ENCODE measurements around the gene CEP43. TPM values are rescaled to one million over a fixed set of nuclear protein-coding genes. Genes with fewer than 3 reads are reported as not detected.
A peak's percentile ranks its signal among the peaks of the same experiment; 100 is the strongest.

CEP43 gene
- total and polyA plus RNA-seq, 12 donors = 7.5 to 15.0 (median 9.9) TPM

DNA sequence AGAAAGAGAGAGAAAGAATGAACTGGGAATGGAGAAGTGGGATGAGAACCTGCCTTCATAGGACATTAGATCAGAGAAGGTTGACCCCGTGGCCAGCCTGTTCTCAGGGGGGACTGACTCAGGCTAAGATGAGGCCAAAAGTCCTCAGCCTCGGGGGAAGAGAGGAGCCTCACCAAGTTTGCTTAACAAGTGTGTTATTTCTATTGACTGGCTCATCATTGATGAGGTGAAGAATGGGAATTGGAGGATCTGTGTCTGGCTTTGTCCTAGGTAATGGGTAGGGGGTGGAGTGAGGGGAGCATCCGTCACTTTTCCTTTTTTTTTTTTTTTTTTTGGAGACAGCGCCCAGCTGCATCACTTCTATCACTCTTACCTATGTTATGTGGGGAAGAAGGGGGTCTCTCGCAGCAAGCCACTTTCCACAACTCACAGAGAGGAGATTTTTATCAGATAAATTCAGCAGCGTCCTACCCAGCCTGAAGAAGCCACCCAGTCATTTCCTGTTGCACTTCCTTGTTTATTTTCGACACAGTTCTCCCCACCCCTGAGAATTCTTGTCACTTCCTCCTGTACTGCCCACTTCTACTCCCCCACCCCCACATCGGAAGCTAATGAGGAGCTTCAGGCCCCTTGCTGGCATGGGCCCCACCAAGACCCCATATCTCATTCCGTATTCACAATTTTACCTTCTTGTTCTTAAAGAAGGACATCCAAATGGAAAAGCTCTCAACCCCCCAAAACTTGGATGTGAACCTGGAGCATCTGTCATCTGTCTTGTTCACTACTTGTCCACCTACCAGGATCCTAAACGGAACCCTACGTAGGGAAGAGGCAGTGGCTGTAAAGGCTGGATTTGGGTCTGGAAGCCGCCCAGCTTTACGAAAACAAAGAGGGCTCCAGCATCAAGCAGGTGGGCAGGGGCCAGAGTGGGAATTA is 40.0 kb upstream of the CEP43 start:
- WGBS, 2 donors = 59 to 73% methylated on average over 13 of the region's 13 CpGs
- Histone ChIP-seq H3K4me1 (peaks cover 7 to 40% (median 20%) of the 10 kb centered on the region in 9 donors), H3K36me3 (no peaks in the 10 kb centered on the region), H3K27ac (peak overlapping the region in 7 of 10 donors; percentile 23 to 95 (median 49)), H3K27me3 (no peaks in the 10 kb centered on the region), H3K9me3 (no peaks in the 10 kb centered on the region), H3K4me3 (peak overlapping the region in 1 of 10 donors; percentile 27)
- DNase-seq = peak in 1 of 2 donors; percentile 54
- peak in 1 of 8 donors; percentile 39 for ATAC-seq
- intact Hi-C loops (cut with DNase I) = loop anchor here in 4 of 10 donors (5.0 to 10.0 kb wide), 2 partner anchors 38 to 174 kb away; partner anchors contain the start of gene CEP43 (in 3 of the 4)
- TF ChIP-seq, protein P1, sequence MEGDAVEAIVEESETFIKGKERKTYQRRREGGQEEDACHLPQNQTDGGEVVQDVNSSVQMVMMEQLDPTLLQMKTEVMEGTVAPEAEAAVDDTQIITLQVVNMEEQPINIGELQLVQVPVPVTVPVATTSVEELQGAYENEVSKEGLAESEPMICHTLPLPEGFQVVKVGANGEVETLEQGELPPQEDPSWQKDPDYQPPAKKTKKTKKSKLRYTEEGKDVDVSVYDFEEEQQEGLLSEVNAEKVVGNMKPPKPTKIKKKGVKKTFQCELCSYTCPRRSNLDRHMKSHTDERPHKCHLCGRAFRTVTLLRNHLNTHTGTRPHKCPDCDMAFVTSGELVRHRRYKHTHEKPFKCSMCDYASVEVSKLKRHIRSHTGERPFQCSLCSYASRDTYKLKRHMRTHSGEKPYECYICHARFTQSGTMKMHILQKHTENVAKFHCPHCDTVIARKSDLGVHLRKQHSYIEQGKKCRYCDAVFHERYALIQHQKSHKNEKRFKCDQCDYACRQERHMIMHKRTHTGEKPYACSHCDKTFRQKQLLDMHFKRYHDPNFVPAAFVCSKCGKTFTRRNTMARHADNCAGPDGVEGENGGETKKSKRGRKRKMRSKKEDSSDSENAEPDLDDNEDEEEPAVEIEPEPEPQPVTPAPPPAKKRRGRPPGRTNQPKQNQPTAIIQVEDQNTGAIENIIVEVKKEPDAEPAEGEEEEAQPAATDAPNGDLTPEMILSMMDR (IDR thresholded peaks at IDR 0.05) = no peak

DNA sequence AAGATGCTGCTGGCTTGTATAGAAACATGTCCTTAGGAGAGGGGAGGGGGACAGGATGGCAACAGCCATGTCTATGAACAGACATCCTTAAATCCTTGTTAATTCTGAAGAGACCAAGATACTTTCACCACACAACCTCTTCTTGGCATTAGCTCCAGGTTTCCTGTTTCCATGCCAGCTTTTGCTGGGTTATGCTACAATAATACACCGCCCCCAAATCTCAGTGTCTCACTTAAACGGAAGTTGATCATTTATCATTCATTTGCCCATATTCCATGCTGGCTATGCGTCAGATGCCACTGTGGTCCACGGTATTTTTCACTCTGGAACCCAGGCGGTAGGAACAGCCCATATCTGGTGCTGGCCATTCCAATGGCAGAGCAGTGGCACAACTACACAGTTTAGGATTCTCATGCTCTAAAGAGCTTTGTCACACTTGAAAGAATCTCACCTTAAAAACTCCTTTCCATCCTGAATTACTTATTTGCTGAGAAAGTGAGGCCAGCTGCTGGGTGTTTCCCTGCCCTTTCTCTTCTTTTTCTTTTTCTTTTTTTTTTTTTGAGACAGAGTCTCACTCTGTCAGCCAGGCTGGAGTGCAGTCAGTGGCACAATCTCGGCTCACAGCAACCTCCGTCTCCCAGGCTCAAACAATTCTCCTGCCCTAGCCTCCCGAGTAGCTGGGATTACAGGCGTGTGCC is 39.1 kb upstream of the CEP43 start:
- Histone ChIP-seq H3K36me3 (no peaks in the 10 kb centered on the region), H3K4me1 (peaks cover 7 to 32% (median 20%) of the 10 kb centered on the region in 9 donors), H3K9me3 (no peaks in the 10 kb centered on the region), H3K27me3 (no peaks in the 10 kb centered on the region), H3K4me3 (peak overlapping the region in 1 of 10 donors; percentile 27), H3K27ac (peak overlapping the region in 6 of 10 donors; percentile 23 to 95 (median 51))
- no peak for ATAC-seq
- no peak for DNase-seq
- 86 to 89% methylated on average over 9 of the region's 9 CpGs for WGBS, 2 donors
- TF ChIP-seq, protein P1 (IDR thresholded peaks at IDR 0.05) = no peak
- intact Hi-C loops (cut with DNase I) = loop anchor here in 4 of 10 donors (5.0 to 10.0 kb wide), 2 partner anchors 37 to 175 kb away; partner anchors contain the start of gene CEP43 (in 3 of the 4)

DNA sequence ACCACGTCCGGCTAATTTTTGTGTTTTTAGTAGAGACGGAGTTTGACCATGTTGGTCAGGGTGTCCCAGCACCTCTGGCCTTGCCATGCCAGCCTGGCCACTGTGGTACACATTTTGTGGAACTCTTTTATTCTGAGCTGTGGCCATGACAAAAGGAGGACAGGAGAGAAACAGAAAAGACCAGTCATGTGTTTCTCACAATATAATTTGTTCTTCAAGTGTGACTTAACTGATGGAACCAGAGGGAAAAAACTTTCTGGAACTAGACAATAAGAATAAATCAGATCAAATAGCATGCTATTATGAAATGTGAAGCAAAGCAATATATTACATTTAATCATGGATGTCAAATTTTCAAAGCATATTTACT is 38.6 kb upstream of the CEP43 start:
- Histone ChIP-seq H3K36me3 (no peaks in the 10 kb centered on the region), H3K27ac (no peak overlapping the region), H3K4me3 (no peak overlapping the region), H3K27me3 (no peaks in the 10 kb centered on the region), H3K4me1 (peaks cover 7 to 32% (median 17%) of the 10 kb centered on the region in 9 donors), H3K9me3 (peaks cover 0 to under 1% (median 0%) of the 10 kb centered on the region in 11 donors)
- WGBS, 2 donors = 98 to 99% methylated on average over 3 of the region's 3 CpGs
- TF ChIP-seq, protein P1 (IDR thresholded peaks at IDR 0.05) = no peak
- DNase-seq (no peak), ATAC-seq (no peak)
- intact Hi-C loops (cut with DNase I) = no loop called here

DNA sequence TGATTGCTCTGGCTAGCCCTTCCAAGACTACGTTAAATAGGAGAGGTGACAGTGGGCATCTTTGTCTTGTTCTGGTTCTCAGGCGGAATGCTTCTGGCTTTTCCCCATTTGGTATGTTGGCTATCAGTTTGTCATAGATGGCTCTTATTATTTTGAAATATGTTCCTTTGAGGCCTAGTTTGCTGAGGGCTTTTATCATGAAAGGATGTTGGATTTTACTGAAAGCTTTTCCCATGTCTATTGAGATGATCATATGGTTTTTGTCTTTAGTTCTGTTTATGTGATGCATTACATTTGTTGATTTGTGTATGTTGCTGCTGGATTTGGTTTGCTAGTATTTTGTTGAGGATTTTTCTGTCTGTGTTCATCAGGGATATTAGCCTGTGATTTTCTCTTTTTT is 32.9 kb upstream of the CEP43 start:
- H3K27ac ChIP-seq = no peak overlapping the region
- no peaks in the 10 kb centered on the region for H3K27me3 ChIP-seq
- intact Hi-C loops (cut with DNase I) = no loop called here
- TF ChIP-seq, protein P1 (IDR thresholded peaks at IDR 0.05) = no peak
- DNase-seq = no peak
- H3K4me1 ChIP-seq = peaks cover 0 to 11% (median 0%) of the 10 kb centered on the region in 9 donors
- ATAC-seq = no peak
- 100% methylated on average over 2 of the region's 2 CpGs for WGBS, 2 donors
- no peak overlapping the region for H3K4me3 ChIP-seq
- H3K9me3 ChIP-seq = peaks cover 0 to 5% (median 0%) of the 10 kb centered on the region in 11 donors
- H3K36me3 ChIP-seq = no peaks in the 10 kb centered on the region

Data from heart right ventricle (tissue), 16 donors.